Amygdala (tissue), 56 donors: Measurements from ENCODE around the gene SERP2.

Experiments used
- DNase-seq, 56 donors: peaks; one replicate each; lab custom pipeline; 2025; lab: John Stamatoyannopoulos, UW

Gene SERP2

GRCh38 chr13:44407379-44407778 lies 33.8 kb downstream of the SERP2 start:
- no peak for DNase-seq

GRCh38 chr13:44407891-44408290 lies 34.3 kb downstream of the SERP2 start:
- no peak for DNase-seq

- DNase-seq: no peak
These were observed 36.0 kb downstream of the SERP2 start for GRCh38 chr13:44409595-44409994.

GRCh38 chr13:44410328-44410859 lies 36.8 kb downstream of the SERP2 start:
- DNase-seq: no peak

GRCh38 chr13:44411841-44412240 lies 38.2 kb downstream of the SERP2 start:
- no peak for DNase-seq

- no peak for DNase-seq
These were observed 38.8 kb downstream of the SERP2 start for GRCh38 chr13:44412346-44412935.

- no peak for DNase-seq
These were observed 39.5 kb downstream of the SERP2 start for GRCh38 chr13:44413095-44413494.

- no peak for DNase-seq
These were observed 41.1 kb downstream of the SERP2 start for GRCh38 chr13:44414716-44415115.

GRCh38 chr13:44415815-44416214 lies 42.2 kb downstream of the SERP2 start:
- no peak for DNase-seq

- no peak for DNase-seq
These were observed 42.7 kb downstream of the SERP2 start for GRCh38 chr13:44416301-44416700.

GRCh38 chr13:44416744-44417143 lies 43.1 kb downstream of the SERP2 start:
- DNase-seq: no peak

GRCh38 chr13:44417446-44417845 lies 43.8 kb downstream of the SERP2 start:
- DNase-seq: no peak

GRCh38 chr13:44417876-44418275 lies 44.3 kb downstream of the SERP2 start:
- no peak for DNase-seq

GRCh38 chr13:44420376-44421220 lies 47.0 kb downstream of the SERP2 start:
- DNase-seq: no peak

- DNase-seq: no peak
These were observed 48.4 kb downstream of the SERP2 start for GRCh38 chr13:44421853-44422525.

GRCh38 chr13:44422755-44423643 lies 49.4 kb downstream of the SERP2 start:
- DNase-seq: no peak

- DNase-seq: no peak
These were observed 50.2 kb downstream of the SERP2 start for GRCh38 chr13:44423824-44424223.

GRCh38 chr13:44425041-44425814 lies 51.6 kb downstream of the SERP2 start:
- no peak for DNase-seq

- DNase-seq: no peak
These were observed 52.1 kb downstream of the SERP2 start for GRCh38 chr13:44425815-44426078.

- DNase-seq: no peak
These were observed 52.8 kb downstream of the SERP2 start for GRCh38 chr13:44426461-44426860.
